PFSK-1 (cell line): ENCODE results near the gene FOXO1.

Experiments
- FOXP2 ChIP-seq: optimal IDR thresholded peaks from 2 replicates; pipeline ENCODE3; 2011; ENCODE audit warnings: borderline replicate concordance, control low read depth, inconsistent platforms; ENCODE audit not compliant: insufficient read depth; ENCODE audit errors: extremely low read length, extremely low read depth
- POLR2AphosphoS5 ChIP-seq: IDR thresholded peaks from 2 replicates; pipeline ENCODE4 v1.6.1; 2012; ENCODE audit warnings: low read depth, mild to moderate bottlenecking, control low read depth, low read length, moderate library complexity
- REST ChIP-seq, 2 experiments: IDR thresholded peaks; 2 replicates each; pipeline versions ENCODE4 v1.6.1 to v1.8.0; 2011 to 2012; ENCODE audit warnings: low read depth in 2 of 2, low read length in 2 of 2, control low read depth in 1 of 2, inconsistent platforms in 1 of 2, mild to moderate bottlenecking in 1 of 2, moderate library complexity in 1 of 2; ENCODE audit not compliant: insufficient read depth in 1 of 2
- SIN3A ChIP-seq: IDR thresholded peaks from 2 replicates; pipeline ENCODE4 v1.6.1; 2012; ENCODE audit warnings: mild to moderate bottlenecking, low read length, moderate library complexity, borderline replicate concordance; ENCODE audit not compliant: insufficient read depth
- TAF1 ChIP-seq: IDR thresholded peaks from 2 replicates; pipeline ENCODE4 v1.6.1; 2012; ENCODE audit warnings: low read length, control low read depth, borderline replicate concordance; ENCODE audit not compliant: insufficient read depth

Gene FOXO1

GRCh38 chr13:40612041-40612440 is 54.4 kb downstream of the FOXO1 start:
- TF ChIP-seq SIN3A (no peak), POLR2AphosphoS5 (no peak), TAF1 (no peak), REST (IDR thresholded peaks at IDR 0.05; ENCODE audit: insufficient read depth in 1 of 2, low read depth in 2 of 2, low read length in 2 of 2) (no peak), FOXP2 (no peak)

GRCh38 chr13:40611635-40612034 is 54.8 kb downstream of the FOXO1 start:
- TF ChIP-seq FOXP2 (no peak), TAF1 (no peak), SIN3A (no peak), POLR2AphosphoS5 (no peak), REST (IDR thresholded peaks at IDR 0.05; ENCODE audit: insufficient read depth in 1 of 2, low read depth in 2 of 2, low read length in 2 of 2) (no peak)

- TF ChIP-seq FOXP2 = no peak
- no peak for TF ChIP-seq SIN3A
- no peak for TF ChIP-seq REST (IDR thresholded peaks at IDR 0.05; ENCODE audit: insufficient read depth in 1 of 2, low read depth in 2 of 2, low read length in 2 of 2)
- TF ChIP-seq TAF1 = no peak
- no peak for TF ChIP-seq POLR2AphosphoS5
These were observed 55.4 kb downstream of the FOXO1 start for GRCh38 chr13:40611004-40611403.

GRCh38 chr13:40609972-40610726 is 56.3 kb downstream of the FOXO1 start:
- TF ChIP-seq POLR2AphosphoS5 (no peak), TAF1 (no peak), FOXP2 (no peak), REST (IDR thresholded peaks at IDR 0.05; ENCODE audit: insufficient read depth in 1 of 2, low read depth in 2 of 2, low read length in 2 of 2) (no peak)

- TF ChIP-seq REST (IDR thresholded peaks at IDR 0.05; ENCODE audit: insufficient read depth in 1 of 2, low read depth in 2 of 2, low read length in 2 of 2) (no peak), TAF1 (no peak), FOXP2 (no peak), POLR2AphosphoS5 (no peak), SIN3A (no peak)
These were observed 58.1 kb downstream of the FOXO1 start for GRCh38 chr13:40608308-40608707.
